Fibroblast of skin of left quadriceps (primary cell): ENCODE measurements around the gene KCNG1.

Experiments
- DNase-seq, 2 experiments: peaks; one replicate each; pipeline ENCODE4 v3.0.0-alpha.2; 2013; ENCODE audit warnings: low read depth in 2 of 2

The KCNG1 gene

GRCh38 chr20:51013577-51014330, 9.2 kb downstream of the KCNG1 start:
- DNase-seq, result no peak

GRCh38 chr20:51012357-51012756, 10.6 kb downstream of the KCNG1 start:
- DNase-seq, result no peak

GRCh38 chr20:51011479-51011878, 11.4 kb downstream of the KCNG1 start:
- DNase-seq, result no peak

- DNase-seq, result no peak
Measured at GRCh38 chr20:51010932-51011331, 12.0 kb downstream of the KCNG1 start.

- no peak for DNase-seq
Measured at GRCh38 chr20:51010043-51010365, 12.9 kb downstream of the KCNG1 start.

GRCh38 chr20:51009303-51010042, 13.4 kb downstream of the KCNG1 start:
- no peak for DNase-seq

GRCh38 chr20:51008718-51009117, 14.2 kb downstream of the KCNG1 start:
- no peak for DNase-seq

- DNase-seq, result no peak
Measured at GRCh38 chr20:51005214-51005613, 17.7 kb downstream of the KCNG1 start.

- DNase-seq, result no peak
Measured at GRCh38 chr20:51004781-51005180, 18.1 kb downstream of the KCNG1 start.

GRCh38 chr20:51004305-51004727, 18.6 kb downstream of the KCNG1 start:
- no peak for DNase-seq

- DNase-seq, result no peak
Measured at GRCh38 chr20:51003753-51004152, 19.2 kb downstream of the KCNG1 start.

- no peak for DNase-seq
Measured at GRCh38 chr20:51002633-51003032, 20.3 kb downstream of the KCNG1 start.

- no peak for DNase-seq
Measured at GRCh38 chr20:51001430-51002265, 21.3 kb downstream of the KCNG1 start.

- DNase-seq, result no peak
Measured at GRCh38 chr20:50999355-50999754, 23.6 kb downstream of the KCNG1 start.

- DNase-seq, result no peak
Measured at GRCh38 chr20:50996901-50997865, 25.7 kb downstream of the KCNG1 start.

- no peak for DNase-seq
Measured at GRCh38 chr20:50995506-50995905, 27.4 kb downstream of the KCNG1 start.

GRCh38 chr20:50993876-50994275, 29.0 kb downstream of the KCNG1 start:
- no peak for DNase-seq

GRCh38 chr20:50992733-50993457, 30.0 kb downstream of the KCNG1 start:
- peak; percentile 62 to 65 for DNase-seq

GRCh38 chr20:50992336-50992732, 30.6 kb downstream of the KCNG1 start:
- DNase-seq, result no peak

- no peak for DNase-seq
Measured at GRCh38 chr20:50991076-50991475, 31.8 kb downstream of the KCNG1 start.
